Liver (tissue), 9 donors: Measurements from ENCODE around the gene PLXDC2. TPM values are rescaled to one million over a fixed set of nuclear protein-coding genes. Genes with fewer than 3 reads are reported as not detected.
A peak's percentile ranks its signal among the peaks of the same experiment; 100 is the strongest.

Experiments used
- DNase-seq: peaks from one replicate; pipeline ENCODE4 v3.0.0-alpha.2; 2017; ENCODE audit warnings: low spot score
- H3K27ac ChIP-seq, 2 donors: one replicate each; pipeline ENCODE4 v1.7.0; 2013; ENCODE audit warnings: inconsistent platforms in 2 of 2, low read length in 2 of 2, control low read depth in 1 of 2, low read depth in 1 of 2, mild to moderate bottlenecking in 1 of 2
- H3K27me3 ChIP-seq, 4 donors: one replicate each; pipeline versions ENCODE4 v1.6.1 to v1.7.0; 2013; ENCODE audit warnings: low read length in 3 of 4, inconsistent platforms in 1 of 4, mild to moderate bottlenecking in 1 of 4, moderate library complexity in 1 of 4; ENCODE audit not compliant: control insufficient read depth in 4 of 4, insufficient read depth in 4 of 4
- H3K36me3 ChIP-seq, 4 donors: one replicate each; pipeline versions ENCODE4 v1.6.1 to v1.7.0; 2013; ENCODE audit warnings: low read length in 3 of 4, mild to moderate bottlenecking in 3 of 4, low read depth in 1 of 4, moderate library complexity in 1 of 4; ENCODE audit not compliant: control insufficient read depth in 4 of 4, insufficient read depth in 3 of 4
- H3K4me1 ChIP-seq, 4 donors: one replicate each; pipeline versions ENCODE4 v1.6.1 to v1.7.0; 2013; ENCODE audit warnings: low read length in 3 of 4, mild to moderate bottlenecking in 3 of 4, moderate library complexity in 1 of 4; ENCODE audit not compliant: control insufficient read depth in 4 of 4, insufficient read depth in 4 of 4
- H3K4me3 ChIP-seq, 3 donors: one replicate each; pipeline versions ENCODE4 v1.6.1 to v1.7.0; 2013; ENCODE audit warnings: low read length in 3 of 3, control low read depth in 1 of 3, low read depth in 1 of 3, mild to moderate bottlenecking in 1 of 3
- H3K9ac ChIP-seq, 2 donors: one replicate each; pipeline ENCODE4 v1.7.0; 2013; ENCODE audit warnings: low read length in 2 of 2, mild to moderate bottlenecking in 2 of 2, moderate library complexity in 2 of 2, control low read depth in 1 of 2, low read depth in 1 of 2
- H3K9me3 ChIP-seq, 4 donors: one replicate each; pipeline versions ENCODE4 v1.6.1 to v1.7.0; 2013; ENCODE audit warnings: low read length in 3 of 4; ENCODE audit not compliant: control insufficient read depth in 4 of 4
- ATF3 ChIP-seq: IDR thresholded peaks from 2 replicates; pipeline ENCODE4 v1.6.1; 2016; ENCODE audit warnings: antibody characterized with exemption
- EGR1 ChIP-seq, 2 donors: IDR thresholded peaks; 2 replicates each; pipeline ENCODE4 v1.6.1; 2016 to 2018; ENCODE audit warnings: antibody characterized with exemption in 2 of 2, low read depth in 2 of 2
- FOXA1 ChIP-seq: IDR thresholded peaks from 2 replicates; pipeline ENCODE4 v1.6.1; 2016; ENCODE audit warnings: antibody characterized with exemption
- FOXA2 ChIP-seq: IDR thresholded peaks from 2 replicates; pipeline ENCODE4 v1.6.1; 2016; ENCODE audit warnings: antibody characterized with exemption
- GABPA ChIP-seq, 2 donors: IDR thresholded peaks in 1 of 2; conservative IDR thresholded peaks in 1 of 2; 2 replicates each; pipeline ENCODE4 v1.6.1; 2016; ENCODE audit warnings: antibody characterized with exemption in 2 of 2, mild to moderate bottlenecking in 1 of 2, moderate library complexity in 1 of 2
- HNF4A ChIP-seq, 2 donors: conservative IDR thresholded peaks; 2 replicates each; pipeline ENCODE4 v1.6.1; 2016; ENCODE audit warnings: antibody characterized with exemption in 2 of 2, mild to moderate bottlenecking in 2 of 2
- HNF4G ChIP-seq: IDR thresholded peaks from 2 replicates; pipeline ENCODE4 v1.6.1; 2016; ENCODE audit warnings: antibody characterized with exemption
- JUND ChIP-seq, 2 donors: IDR thresholded peaks; 2 replicates each; pipeline ENCODE4 v1.6.1; 2016; ENCODE audit warnings: antibody characterized with exemption in 2 of 2
- MAX ChIP-seq: IDR thresholded peaks from 2 replicates; pipeline ENCODE4 v1.6.1; 2016; ENCODE audit warnings: antibody characterized with exemption
- NR2F2 ChIP-seq: IDR thresholded peaks from 2 replicates; pipeline ENCODE4 v1.6.1; 2016; ENCODE audit warnings: antibody characterized with exemption
- RAD21 ChIP-seq, 2 donors: IDR thresholded peaks; 2 replicates each; pipeline ENCODE4 v1.6.1; 2016; ENCODE audit warnings: antibody characterized with exemption in 2 of 2, mild to moderate bottlenecking in 2 of 2
- RXRA ChIP-seq, 2 donors: IDR thresholded peaks; 2 replicates each; pipeline ENCODE4 v1.6.1; 2017 to 2018; ENCODE audit warnings: antibody characterized with exemption in 2 of 2, mild to moderate bottlenecking in 1 of 2
- SP1 ChIP-seq: IDR thresholded peaks from 2 replicates; pipeline ENCODE4 v1.6.1; 2018; ENCODE audit warnings: antibody characterized with exemption, mild to moderate bottlenecking
- TAF1 ChIP-seq: conservative IDR thresholded peaks from 2 replicates; pipeline ENCODE4 v1.6.1; 2016; ENCODE audit warnings: antibody characterized with exemption, mild to moderate bottlenecking
- YY1 ChIP-seq: IDR thresholded peaks from 2 replicates; pipeline ENCODE4 v1.6.1; 2016; ENCODE audit warnings: antibody characterized with exemption, mild to moderate bottlenecking
- WGBS: extraction: QIAGEN DNeasy Blood & Tissue Kit; methylation state at CpG from one replicate; pipeline ENCODE4 v1.1.7; 2013; 5-methylcytosine and 5-hydroxymethylcytosine counted together
- polyA plus RNA-seq, 2 donors: library from polyadenylated mRNA; stranded (reverse) in 1 of 2; unstranded in 1 of 2; fragments of 200-250 nt in 1 of 2; fragments of >200 nt in 1 of 2; fragmentation: Nextera tagmentation in 1 of 2; extraction: Ambion mirVana in 1 of 2; gene quantifications; one replicate each; pipeline versions ENCODE4 v1.2.1 to v1.2.3, GENCODE V29; 2013 to 2015
- total RNA-seq, 2 donors: library from RNA; depleted of rRNA; stranded (reverse); fragments of >200 nt; gene quantifications; one replicate each; pipeline ENCODE4 v1.2.3, GENCODE V29; 2014
- TF ChIP-seq, protein P1 (sequence below): IDR thresholded peaks from 2 replicates; pipeline ENCODE4 v1.6.1; 2016; ENCODE audit warnings: antibody characterized with exemption, mild to moderate bottlenecking
- TF ChIP-seq, protein P2 (sequence below): fragments of 150-350 bp; IDR thresholded peaks from 2 replicates; pipeline ENCODE4 v1.5.1; 2017; ENCODE audit warnings: improper control_type of control experiment, low read depth, low read length; ENCODE audit not compliant: missing input control
- TF ChIP-seq, protein P3 (sequence below): IDR thresholded peaks from 2 replicates; pipeline ENCODE4 v1.6.1; 2016; ENCODE audit warnings: antibody characterized with exemption
- donor health status: healthy.
- donor health status: healthy.
- donor health status: healthy.
- donor health status: healthy.
- donor health status: healthy.

Gene PLXDC2
- total and polyA plus RNA-seq, 4 donors, result 1.4 to 5.1 (median 2.4) TPM

DNA sequence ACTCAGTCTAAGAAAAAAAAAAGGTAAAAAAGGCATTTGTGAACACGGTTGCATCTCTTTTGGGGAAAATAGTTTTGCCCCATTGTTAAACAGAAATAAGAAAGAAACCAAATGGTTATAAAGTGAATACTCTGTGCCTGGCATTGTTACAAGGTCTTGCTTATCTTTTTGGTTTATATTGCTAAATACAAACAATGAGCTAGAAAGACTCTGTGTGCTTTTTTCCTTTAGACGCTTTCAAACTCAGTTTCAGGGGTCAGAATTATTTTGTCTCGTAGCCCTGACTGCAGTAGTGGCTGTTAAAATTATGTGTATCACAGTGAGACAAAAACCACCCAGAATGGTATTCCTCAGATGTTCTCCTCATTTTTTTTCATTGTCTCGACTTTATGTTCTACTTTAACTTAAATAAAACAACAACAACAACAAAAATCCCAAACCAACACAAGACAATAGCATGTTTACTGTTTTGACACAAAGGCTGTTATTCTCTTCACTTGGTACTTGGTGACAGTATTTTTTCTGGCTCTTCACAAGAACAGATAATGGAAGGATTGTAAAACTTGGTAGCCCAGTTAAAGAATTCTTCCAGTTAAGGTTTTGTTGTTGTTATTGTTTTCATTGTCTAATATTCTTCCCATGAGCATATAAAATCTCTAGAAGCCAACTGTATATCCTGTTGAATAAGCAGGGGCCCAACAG lies 190.1 kb downstream of the PLXDC2 start:
- TF ChIP-seq TAF1, result no peak
- no peak for TF ChIP-seq GABPA (IDR thresholded peaks at IDR 0.05 in 1 of 2, conservative IDR thresholded peaks at IDR 0.05 in 1 of 2)
- TF ChIP-seq, protein P1, sequence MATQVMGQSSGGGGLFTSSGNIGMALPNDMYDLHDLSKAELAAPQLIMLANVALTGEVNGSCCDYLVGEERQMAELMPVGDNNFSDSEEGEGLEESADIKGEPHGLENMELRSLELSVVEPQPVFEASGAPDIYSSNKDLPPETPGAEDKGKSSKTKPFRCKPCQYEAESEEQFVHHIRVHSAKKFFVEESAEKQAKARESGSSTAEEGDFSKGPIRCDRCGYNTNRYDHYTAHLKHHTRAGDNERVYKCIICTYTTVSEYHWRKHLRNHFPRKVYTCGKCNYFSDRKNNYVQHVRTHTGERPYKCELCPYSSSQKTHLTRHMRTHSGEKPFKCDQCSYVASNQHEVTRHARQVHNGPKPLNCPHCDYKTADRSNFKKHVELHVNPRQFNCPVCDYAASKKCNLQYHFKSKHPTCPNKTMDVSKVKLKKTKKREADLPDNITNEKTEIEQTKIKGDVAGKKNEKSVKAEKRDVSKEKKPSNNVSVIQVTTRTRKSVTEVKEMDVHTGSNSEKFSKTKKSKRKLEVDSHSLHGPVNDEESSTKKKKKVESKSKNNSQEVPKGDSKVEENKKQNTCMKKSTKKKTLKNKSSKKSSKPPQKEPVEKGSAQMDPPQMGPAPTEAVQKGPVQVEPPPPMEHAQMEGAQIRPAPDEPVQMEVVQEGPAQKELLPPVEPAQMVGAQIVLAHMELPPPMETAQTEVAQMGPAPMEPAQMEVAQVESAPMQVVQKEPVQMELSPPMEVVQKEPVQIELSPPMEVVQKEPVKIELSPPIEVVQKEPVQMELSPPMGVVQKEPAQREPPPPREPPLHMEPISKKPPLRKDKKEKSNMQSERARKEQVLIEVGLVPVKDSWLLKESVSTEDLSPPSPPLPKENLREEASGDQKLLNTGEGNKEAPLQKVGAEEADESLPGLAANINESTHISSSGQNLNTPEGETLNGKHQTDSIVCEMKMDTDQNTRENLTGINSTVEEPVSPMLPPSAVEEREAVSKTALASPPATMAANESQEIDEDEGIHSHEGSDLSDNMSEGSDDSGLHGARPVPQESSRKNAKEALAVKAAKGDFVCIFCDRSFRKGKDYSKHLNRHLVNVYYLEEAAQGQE, result peak; percentile 70
- peak; percentile 77 for TF ChIP-seq SP1
- TF ChIP-seq, protein P2, sequence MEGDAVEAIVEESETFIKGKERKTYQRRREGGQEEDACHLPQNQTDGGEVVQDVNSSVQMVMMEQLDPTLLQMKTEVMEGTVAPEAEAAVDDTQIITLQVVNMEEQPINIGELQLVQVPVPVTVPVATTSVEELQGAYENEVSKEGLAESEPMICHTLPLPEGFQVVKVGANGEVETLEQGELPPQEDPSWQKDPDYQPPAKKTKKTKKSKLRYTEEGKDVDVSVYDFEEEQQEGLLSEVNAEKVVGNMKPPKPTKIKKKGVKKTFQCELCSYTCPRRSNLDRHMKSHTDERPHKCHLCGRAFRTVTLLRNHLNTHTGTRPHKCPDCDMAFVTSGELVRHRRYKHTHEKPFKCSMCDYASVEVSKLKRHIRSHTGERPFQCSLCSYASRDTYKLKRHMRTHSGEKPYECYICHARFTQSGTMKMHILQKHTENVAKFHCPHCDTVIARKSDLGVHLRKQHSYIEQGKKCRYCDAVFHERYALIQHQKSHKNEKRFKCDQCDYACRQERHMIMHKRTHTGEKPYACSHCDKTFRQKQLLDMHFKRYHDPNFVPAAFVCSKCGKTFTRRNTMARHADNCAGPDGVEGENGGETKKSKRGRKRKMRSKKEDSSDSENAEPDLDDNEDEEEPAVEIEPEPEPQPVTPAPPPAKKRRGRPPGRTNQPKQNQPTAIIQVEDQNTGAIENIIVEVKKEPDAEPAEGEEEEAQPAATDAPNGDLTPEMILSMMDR, result no peak
- no peak for TF ChIP-seq FOXA1
- TF ChIP-seq RXRA (IDR thresholded peaks at IDR 0.05), result peak; percentile 66 to 70
- TF ChIP-seq JUND (IDR thresholded peaks at IDR 0.05), result peak in 1 of 2 donors; percentile 53
- peak; percentile 55 to 56 for TF ChIP-seq RAD21 (IDR thresholded peaks at IDR 0.05)
- TF ChIP-seq NR2F2, result no peak
- peak; percentile 64 for TF ChIP-seq YY1
- TF ChIP-seq ATF3, result peak; percentile 38
- TF ChIP-seq EGR1 (IDR thresholded peaks at IDR 0.05; ENCODE audit: low read depth in 2 of 2), result peak in 1 of 2 donors; percentile 49
- peak; percentile 32 for TF ChIP-seq FOXA2
- TF ChIP-seq, protein P3, sequence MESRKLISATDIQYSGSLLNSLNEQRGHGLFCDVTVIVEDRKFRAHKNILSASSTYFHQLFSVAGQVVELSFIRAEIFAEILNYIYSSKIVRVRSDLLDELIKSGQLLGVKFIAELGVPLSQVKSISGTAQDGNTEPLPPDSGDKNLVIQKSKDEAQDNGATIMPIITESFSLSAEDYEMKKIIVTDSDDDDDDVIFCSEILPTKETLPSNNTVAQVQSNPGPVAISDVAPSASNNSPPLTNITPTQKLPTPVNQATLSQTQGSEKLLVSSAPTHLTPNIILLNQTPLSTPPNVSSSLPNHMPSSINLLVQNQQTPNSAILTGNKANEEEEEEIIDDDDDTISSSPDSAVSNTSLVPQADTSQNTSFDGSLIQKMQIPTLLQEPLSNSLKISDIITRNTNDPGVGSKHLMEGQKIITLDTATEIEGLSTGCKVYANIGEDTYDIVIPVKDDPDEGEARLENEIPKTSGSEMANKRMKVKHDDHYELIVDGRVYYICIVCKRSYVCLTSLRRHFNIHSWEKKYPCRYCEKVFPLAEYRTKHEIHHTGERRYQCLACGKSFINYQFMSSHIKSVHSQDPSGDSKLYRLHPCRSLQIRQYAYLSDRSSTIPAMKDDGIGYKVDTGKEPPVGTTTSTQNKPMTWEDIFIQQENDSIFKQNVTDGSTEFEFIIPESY, result peak; percentile 38
- peak; percentile 58 to 68 for TF ChIP-seq HNF4A (conservative IDR thresholded peaks at IDR 0.05)
- peak; percentile 23 for TF ChIP-seq MAX
- TF ChIP-seq HNF4G, result no peak
- peaks cover 5 to 26% (median 10%) of the 10 kb centered on the region in 4 donors for H3K4me1 ChIP-seq
- H3K36me3 ChIP-seq, result no peaks in the 10 kb centered on the region
- no peaks in the 10 kb centered on the region for H3K27me3 ChIP-seq
- no peak overlapping the region for H3K4me3 ChIP-seq
- DNase-seq, result no peak
- WGBS, result 29% methylated on average over 4 of the region's 4 CpGs
- peak overlapping the region; percentile 62 to 98 for H3K27ac ChIP-seq
- no peak overlapping the region for H3K9ac ChIP-seq
- H3K9me3 ChIP-seq, result no peaks in the 10 kb centered on the region
